ENCODE data around the gene DLL1.

The DLL1 gene

DNA sequence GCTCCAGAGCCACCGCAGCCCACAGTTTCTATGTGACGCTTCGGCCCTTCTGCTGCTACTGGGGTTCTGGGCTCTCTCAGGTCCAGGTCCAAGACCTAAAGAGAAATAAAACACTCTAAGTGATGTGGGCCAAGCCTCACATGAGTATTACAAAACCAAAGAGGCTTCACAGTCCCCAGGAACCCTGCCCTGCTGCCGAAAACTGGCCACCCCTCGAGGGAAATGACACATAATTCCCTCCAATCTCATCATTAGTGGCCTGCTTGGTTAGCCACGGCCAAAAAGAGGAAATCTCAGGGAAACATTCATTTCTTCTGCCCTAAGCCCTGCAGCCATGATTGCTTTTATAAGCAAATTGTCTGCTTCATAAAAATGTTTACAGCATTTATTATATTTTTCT, 32.5 kb downstream of the DLL1 start:
- no peak for DNase-seq
- Histone ChIP-seq H3K27me3 (no peaks in the 10 kb centered on the region), H3K36me3 (no peaks in the 10 kb centered on the region), H3K9me3 (no peaks in the 10 kb centered on the region), H3K4me3 (ENCODE audit: low read depth, low read length) (no peak overlapping the region), H3K4me1 (no peaks in the 10 kb centered on the region)
- TF ChIP-seq, protein P1, sequence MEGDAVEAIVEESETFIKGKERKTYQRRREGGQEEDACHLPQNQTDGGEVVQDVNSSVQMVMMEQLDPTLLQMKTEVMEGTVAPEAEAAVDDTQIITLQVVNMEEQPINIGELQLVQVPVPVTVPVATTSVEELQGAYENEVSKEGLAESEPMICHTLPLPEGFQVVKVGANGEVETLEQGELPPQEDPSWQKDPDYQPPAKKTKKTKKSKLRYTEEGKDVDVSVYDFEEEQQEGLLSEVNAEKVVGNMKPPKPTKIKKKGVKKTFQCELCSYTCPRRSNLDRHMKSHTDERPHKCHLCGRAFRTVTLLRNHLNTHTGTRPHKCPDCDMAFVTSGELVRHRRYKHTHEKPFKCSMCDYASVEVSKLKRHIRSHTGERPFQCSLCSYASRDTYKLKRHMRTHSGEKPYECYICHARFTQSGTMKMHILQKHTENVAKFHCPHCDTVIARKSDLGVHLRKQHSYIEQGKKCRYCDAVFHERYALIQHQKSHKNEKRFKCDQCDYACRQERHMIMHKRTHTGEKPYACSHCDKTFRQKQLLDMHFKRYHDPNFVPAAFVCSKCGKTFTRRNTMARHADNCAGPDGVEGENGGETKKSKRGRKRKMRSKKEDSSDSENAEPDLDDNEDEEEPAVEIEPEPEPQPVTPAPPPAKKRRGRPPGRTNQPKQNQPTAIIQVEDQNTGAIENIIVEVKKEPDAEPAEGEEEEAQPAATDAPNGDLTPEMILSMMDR (IDR thresholded peaks at IDR 0.05; ENCODE audit: low read depth, low read length), result no peak

DNA sequence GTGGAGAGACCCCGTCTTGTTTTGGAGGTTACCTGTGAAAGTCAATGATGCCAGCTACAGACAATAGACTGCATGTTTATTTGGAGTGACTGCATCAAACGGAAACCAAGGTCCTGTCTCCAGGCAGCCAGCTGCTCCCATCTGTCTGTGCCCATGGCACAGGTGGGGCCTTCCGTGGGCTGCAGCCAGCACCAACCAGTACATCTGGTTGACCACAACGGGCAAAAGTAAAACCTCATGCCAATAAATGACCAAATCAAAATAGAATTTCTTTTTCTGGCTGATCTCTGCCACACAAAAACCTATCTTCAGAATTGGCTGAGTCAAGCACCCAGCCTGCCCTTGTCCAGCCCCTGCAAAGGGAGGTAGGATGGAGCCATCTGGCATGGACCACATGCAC, 33.5 kb downstream of the DLL1 start:
- Histone ChIP-seq H3K36me3 (no peaks in the 10 kb centered on the region), H3K27me3 (no peaks in the 10 kb centered on the region), H3K4me1 (no peaks in the 10 kb centered on the region), H3K9me3 (no peaks in the 10 kb centered on the region), H3K4me3 (ENCODE audit: low read depth, low read length) (no peak overlapping the region)
- no peak for DNase-seq
- TF ChIP-seq, protein P1 (IDR thresholded peaks at IDR 0.05; ENCODE audit: low read depth, low read length), result no peak

DNA sequence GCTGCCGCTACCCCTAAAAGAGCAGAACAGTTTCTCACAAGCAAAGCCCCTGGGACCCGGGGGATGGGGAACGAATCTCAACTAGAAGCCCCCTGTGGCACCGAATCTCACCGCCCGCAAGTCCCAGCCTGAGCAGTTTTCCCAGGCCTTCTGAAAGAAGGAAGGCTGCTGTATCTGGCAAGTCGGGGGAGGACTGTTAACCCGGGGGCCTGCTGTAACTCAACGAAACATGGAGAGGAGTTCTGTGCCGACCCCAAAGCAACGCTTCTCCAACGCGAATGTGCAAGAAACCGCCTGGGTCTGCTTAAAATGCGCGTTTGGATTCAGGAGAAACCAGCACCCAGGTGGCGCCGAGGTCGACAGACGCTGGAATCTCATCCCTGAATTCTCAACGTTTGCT, 34.2 kb downstream of the DLL1 start:
- TF ChIP-seq, protein P1 (IDR thresholded peaks at IDR 0.05; ENCODE audit: low read depth, low read length), result no peak
- DNase-seq, result no peak
- no peaks in the 10 kb centered on the region for H3K36me3 ChIP-seq
- H3K4me3 ChIP-seq (ENCODE audit: low read depth, low read length), result no peak overlapping the region
- no peaks in the 10 kb centered on the region for H3K9me3 ChIP-seq
- no peaks in the 10 kb centered on the region for H3K4me1 ChIP-seq
- no peaks in the 10 kb centered on the region for H3K27me3 ChIP-seq

DNA sequence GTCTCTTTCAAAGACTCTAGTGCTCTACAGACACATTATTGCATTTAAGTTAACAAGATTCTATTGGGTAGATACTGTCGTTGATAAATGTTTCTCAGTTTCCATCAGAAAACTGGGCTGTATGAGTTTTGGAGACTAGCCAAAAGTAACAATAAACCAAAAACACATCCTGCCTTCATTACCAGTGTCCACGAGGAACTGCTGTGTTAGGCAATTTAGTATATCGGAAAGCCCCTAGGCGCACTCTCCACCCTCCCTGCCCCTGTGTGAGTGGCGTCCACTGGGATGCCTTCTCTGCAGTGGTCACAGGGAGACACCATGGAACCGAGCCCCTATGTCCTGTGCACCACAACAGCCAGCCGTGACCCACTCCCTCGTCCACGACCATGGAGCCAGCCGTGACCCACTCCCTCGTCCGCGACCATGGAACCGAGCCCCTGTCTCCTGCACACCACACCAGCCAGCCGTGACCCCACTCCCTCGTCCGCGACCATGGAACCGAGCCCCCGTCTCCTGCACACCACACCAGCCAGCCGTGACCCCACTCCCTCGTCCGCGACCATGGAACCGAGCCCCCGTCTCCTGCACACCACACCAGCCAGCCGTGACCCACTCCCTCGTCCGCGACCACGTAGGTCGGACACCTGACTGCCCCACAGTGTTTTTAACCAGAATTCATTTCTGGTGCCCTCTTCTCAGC, 35.3 kb downstream of the DLL1 start:
- Histone ChIP-seq H3K4me3 (ENCODE audit: low read depth, low read length) (no peak overlapping the region), H3K4me1 (no peaks in the 10 kb centered on the region), H3K36me3 (no peaks in the 10 kb centered on the region), H3K9me3 (no peaks in the 10 kb centered on the region), H3K27me3 (no peaks in the 10 kb centered on the region)
- TF ChIP-seq, protein P1 (IDR thresholded peaks at IDR 0.05; ENCODE audit: low read depth, low read length), result no peak
- no peak for DNase-seq

DNA sequence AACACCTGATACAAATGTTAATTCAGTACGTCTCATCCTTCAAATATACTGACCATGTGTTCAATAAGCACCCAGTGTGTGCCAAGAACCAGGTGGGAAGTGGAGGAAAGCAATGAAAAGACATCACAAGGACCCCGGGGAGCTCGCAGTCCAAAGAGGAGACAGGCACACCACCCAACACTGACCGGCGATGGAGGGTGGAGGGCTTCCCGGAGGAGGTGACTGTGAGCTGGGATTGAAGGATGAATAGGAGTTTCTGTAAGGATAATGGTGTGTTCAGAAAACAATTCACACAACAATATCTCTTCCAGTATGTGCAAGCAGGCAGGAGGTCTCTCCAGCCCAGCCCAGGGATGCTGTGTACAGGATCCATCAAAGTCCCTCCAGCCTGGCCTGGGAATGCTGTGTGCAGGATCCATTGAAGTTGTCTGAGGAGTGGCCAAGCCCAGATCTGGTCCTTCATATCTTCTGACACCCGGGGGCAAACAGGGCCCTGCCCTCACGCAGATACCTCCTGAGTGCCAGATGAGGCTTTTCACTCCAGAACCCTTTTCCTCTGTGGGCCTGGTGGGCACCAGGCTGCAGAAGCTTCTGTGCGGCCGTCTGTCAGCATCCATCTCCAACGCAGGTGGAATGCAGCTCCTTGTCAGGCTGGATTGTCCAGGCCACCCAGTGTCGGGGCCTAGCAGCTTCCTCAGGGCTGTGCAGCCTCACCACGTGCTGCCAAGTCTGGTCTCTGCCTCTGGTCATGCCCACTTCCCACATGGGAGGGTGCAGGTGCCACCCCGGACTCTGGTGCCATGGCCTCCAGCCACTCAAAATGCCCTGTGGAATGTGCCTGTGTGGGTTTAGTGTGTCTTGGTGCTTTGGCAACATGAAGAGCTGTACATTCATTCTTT, 36.3 kb downstream of the DLL1 start:
- Histone ChIP-seq H3K27me3 (no peaks in the 10 kb centered on the region), H3K4me3 (ENCODE audit: low read depth, low read length) (no peak overlapping the region), H3K36me3 (no peaks in the 10 kb centered on the region), H3K9me3 (no peaks in the 10 kb centered on the region), H3K4me1 (no peaks in the 10 kb centered on the region)
- TF ChIP-seq, protein P1 (IDR thresholded peaks at IDR 0.05; ENCODE audit: low read depth, low read length), result no peak
- DNase-seq, result no peak

DNA sequence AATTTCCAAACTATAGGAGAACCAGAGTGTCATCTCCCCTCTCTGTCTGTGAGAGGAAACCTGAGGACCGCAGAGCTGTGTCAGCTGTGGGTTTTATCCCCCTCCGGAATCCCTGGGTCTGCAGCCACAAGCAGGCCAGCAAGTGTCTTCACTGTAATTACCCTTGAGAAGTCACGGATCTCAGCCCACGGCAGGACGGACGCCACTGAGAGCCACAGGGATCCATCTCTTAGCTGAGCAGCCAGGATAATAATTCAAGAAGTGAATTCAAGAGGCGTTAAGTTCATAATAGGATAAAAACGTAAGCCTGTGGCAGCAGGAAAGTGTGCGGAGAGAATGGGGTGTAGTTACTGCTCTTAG, 37.0 kb downstream of the DLL1 start:
- Histone ChIP-seq H3K36me3 (no peaks in the 10 kb centered on the region), H3K27me3 (no peaks in the 10 kb centered on the region), H3K9me3 (no peaks in the 10 kb centered on the region), H3K4me3 (ENCODE audit: low read depth, low read length) (no peak overlapping the region), H3K4me1 (no peaks in the 10 kb centered on the region)
- DNase-seq, result no peak
- TF ChIP-seq, protein P1 (IDR thresholded peaks at IDR 0.05; ENCODE audit: low read depth, low read length), result no peak

All from BE2C (cell line).